GM21515 (cell line): ENCODE data around the gene GGTLC2.

Source experiments
- ATAC-seq: cut with Tn5 transposase; IDR thresholded peaks from one replicate; pipeline ENCODE4 v1.9.1; 2021; ENCODE audit not compliant: unreplicated experiment

The GGTLC2 gene

DNA sequence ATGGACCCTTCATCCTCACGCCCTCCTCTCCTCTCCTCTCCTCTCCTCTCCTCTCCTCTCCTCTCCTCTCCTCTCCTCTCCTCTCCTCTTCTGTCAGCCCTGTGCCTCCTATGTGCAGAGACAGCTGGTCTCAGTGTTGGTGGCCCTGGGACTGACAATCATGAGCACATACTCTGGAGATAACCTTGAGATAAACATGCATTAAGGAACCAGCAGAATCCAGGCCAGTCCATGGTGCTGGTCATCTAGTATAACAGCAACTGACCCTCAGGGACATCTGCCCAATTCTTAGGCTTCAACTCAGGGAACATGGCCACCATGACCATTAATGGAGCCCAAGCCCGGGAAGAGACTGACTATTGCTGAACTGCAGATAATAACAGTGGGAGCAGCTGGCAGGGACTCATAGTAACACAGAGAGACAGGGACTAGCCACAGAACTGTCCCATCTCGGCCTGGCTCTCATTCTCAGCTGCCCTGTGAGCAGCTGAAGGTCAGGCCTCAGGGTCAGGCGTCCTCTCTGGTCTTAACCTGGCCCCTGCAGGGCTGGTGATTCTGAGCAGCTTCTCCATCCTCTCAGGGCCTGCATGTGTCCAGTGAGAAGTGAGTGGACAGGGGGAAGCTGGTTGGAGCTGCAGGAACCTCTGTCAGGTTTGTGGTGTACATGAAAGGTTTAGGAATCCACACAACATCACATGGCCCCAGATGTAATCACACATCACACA is 45.4 kb downstream of the GGTLC2 start:
- ATAC-seq, result no peak

DNA sequence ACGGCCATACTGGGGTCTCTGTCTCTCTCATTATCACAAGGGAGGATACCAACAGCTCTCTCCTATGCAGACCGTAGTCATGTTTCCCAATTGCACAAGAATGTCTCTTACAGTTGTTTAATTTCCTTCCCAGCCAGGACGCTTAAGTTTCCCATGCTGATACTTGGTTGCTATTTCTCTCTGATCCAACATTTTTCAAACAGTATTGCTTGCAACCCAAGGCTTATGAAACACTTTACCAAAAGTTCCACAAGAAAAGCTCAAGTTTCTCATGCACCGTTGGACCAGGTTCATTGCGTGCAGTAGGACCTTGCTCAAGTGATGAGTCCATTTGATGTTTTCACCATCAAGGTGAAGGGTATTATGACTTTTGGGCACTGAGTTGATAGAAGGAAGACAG is 46.6 kb downstream of the GGTLC2 start:
- ATAC-seq, result no peak

GRCh38 chr22:22691716-22692701 is 47.6 kb downstream of the GGTLC2 start:
- ATAC-seq, result no peak

GRCh38 chr22:22692707-22693530 is 48.5 kb downstream of the GGTLC2 start:
- no peak for ATAC-seq

- ATAC-seq, result no peak
Observed at GRCh38 chr22:22693531-22693884, 49.1 kb downstream of the GGTLC2 start.

- ATAC-seq, result no peak
Observed at GRCh38 chr22:22694106-22694505, 49.7 kb downstream of the GGTLC2 start.

GRCh38 chr22:22696104-22696503 is 51.7 kb downstream of the GGTLC2 start:
- ATAC-seq, result no peak
